Stimulated activated CD8-positive, alpha-beta memory T cell treated with anti-CD3 and anti-CD28 coated beads, Interleukin-4, amount 100 ng/mL, for 4 hours (primary cell): ENCODE results near the gene PHACTR2.
A peak's percentile ranks its signal among the peaks of the same experiment; 100 is the strongest.

Experiments used
- DNase-seq, 2 donors: peaks; one replicate each; pipeline ENCODE4 v3.0.0-alpha.2; 2020; ENCODE audit warnings: low read depth in 2 of 2, low spot score in 1 of 2

The PHACTR2 gene

DNA sequence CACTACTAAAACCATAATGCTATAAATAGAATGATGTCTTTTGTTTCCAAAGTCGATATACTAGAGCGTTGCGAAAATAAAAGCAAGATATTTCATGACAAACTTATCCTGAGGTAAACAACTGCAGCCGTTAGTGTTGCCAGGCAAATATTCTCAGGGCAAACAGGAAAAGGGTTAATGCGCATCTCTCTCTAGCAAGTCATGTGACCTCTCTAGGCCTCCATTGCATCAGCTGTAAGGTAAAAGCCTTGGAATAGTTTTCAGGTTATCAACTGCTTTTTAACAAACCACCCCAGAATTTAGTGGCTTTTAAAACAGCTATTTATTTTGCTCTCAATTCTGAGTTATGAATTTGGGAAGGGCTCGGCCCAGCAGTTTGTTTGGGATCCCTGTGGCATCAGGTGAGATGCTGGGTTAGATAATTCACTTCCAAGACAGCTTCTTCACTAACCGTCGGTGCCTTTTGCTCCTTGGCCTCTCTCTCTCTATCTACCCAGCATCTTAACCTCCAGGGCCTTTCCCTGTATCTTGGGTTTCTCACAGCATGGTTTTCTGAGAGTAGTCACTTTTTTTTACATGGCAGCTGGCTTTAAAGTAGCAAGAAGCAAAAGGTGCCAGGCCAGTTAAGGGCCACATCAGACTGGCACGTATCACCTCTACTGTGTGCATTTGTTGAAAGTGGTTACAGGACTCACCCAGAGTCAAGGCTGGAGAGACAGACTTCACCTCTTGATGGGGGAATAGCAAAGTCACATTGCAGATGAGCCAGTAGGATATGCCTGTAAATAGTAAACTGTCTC, 126.2 kb downstream of the PHACTR2 start:
- DNase-seq: no peak

DNA sequence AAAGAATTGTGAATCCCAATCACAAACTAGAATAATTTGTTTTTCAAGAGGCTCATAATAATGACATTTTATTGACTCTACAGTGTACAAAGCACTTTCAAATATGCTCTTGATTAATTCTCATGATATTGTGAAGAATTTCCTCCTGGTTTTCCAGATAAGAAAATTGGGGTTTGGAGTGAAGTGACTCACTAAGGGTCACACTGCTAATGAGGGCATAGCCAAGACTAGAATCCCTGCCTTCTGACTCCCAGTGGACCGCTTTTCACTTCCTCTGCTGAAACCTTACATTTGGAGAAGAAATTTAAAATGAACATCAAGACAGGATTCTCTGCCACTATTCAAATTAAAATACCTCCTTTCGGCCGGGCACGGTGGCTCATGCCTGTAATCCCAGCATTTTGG, 127.1 kb downstream of the PHACTR2 start:
- no peak for DNase-seq

DNA sequence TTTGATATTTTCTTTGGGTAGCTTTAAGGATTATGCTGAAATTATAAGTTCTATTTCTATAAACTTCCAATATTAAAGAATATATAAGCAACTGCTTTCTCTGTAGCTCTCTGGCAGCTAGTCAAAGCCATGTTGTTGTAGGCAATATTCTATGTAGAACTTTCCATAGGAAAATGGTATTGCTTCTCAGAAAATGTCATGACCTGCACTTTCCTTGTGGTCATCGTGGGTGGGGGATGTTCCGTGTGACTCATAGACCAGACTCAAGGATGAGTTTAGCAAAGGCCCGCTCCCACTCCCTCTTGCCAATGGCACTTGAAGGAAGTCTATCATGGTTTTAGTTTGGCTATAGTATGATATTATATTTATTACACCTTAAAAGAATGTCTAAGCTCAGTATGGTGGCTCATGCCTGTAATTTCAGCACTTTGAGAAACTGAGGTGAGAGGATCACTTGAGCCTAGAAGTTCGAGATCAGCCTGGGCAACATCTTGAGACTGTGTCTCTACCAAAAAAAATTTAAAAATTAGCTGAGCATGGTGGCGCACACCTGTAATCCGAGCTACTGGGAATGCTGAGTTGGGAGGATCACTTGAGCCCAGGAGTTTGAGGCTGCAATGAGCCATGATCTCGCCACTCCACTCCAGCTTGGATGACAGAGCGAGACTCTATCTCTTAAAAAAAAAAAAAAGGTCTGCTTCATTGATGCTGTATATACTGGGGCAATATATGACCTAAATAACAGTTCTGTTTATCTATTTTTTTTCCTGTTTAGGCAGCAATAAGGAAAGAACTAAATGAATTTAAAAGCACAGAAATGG, 128.7 kb downstream of the PHACTR2 start:
- DNase-seq: peak; percentile 51 to 57

DNA sequence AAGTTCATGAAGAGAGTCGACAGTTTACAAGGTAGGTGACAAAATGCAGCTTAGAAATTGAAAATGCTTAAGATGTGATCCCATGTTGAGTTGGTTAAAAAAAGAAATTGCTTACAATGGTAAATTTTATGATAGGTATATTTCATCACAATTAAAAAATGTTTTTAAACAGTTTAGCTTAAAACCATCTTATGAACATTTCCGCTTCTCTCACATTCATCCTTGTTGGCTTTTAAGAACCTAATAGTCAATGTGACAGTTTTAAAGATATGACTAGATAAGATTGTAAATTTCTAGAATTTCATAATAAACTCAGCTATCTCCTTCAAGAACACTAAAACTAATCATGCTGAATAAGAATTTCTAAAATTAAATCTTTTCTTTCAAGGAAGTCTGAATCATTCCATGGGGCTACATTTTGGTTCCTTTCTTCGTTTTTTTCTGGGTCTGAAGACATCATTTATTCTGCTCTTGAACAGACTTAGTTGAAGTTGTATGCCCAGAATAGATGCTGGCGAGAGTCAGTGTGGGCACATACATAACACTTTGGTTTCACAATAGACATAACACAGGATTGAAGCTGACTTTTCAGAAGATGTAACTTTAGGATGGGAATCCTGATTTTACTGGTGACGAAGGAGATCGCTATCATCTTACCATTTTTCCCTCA, 129.5 kb downstream of the PHACTR2 start:
- no peak for DNase-seq

DNA sequence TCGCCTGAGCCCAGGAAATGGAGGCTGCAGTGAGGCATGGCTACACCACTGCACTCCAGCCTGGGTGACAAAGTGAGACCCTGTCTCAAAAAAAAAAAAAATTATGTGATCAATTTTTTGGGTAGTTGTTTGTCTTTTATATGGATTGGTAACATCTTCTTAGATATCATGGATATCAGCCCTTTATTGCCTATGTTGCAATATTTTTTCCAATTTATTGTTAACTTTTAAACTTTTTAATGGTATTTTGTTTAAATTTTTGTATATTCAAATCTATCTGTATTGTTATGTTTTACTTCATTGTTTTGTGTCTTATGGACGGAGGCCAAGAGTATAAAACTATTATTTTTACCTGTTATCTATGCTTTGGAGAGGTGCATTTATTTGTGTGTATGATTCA, 133.0 kb downstream of the PHACTR2 start:
- DNase-seq: no peak

DNA sequence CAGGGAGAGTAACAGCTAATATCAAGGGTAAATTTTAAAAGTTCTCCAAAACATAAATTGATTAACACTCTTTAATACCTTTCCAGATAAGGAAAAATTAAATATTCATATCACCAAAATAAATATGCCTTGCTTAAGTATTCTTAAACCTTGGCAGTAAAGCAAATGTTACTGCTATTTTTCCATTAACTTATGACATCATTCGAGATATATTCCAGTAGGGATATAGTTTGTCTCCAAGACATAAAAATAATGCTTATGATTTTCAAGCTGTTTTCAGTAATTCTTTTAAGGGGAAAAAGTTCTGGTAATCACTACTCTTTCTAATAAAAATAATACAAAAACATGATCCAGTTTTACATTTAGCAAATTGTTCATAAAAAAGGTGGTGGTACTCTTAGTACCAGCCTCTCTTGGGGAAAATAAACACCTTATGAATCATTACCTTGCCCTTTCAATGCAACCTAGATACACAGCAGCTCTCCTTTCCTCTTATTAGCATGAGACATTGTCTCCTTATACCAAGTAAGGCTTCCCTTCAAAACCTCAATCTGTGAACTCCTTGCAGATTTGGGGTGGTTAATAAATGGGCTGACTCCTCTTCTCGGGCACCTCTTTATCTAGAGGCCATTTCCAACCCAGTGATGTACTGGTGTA, 133.9 kb downstream of the PHACTR2 start:
- DNase-seq: no peak

DNA sequence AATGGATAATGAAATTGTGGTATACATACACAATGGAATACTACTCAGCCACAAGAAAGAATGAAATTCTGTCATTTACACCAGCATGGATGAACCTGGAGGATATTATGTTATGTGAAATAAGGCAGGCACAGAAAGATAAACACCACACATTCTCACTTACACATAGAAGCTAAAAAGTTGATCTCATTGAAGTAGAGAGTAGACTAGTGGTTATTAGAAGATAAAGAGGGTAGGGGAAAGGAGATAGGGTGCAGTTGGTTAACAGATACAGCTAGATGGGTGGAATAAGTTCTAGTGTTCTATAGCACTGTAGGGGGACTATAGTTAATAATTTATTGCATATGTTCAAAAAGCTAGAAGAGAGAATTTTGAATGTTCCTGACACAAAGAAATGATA, 139.9 kb downstream of the PHACTR2 start:
- no peak for DNase-seq

DNA sequence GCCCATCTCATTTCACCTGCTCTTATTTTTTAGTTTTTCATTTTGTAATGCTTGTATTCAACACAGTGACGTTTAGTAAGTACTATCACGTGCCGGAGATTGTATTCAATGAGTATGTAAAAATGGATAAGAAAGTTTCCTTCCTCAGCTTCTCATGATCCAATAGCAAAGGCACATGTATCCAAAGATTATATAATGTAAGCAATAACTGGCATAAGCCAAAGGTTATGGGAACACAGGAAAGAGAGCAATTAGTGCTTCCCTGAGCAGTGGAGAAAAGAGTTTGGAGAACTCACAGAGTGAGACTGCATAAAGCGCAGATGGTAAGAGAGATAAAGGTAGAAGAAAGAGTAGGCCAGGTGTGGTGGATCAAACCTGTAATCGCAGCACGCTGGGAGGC, 143.6 kb downstream of the PHACTR2 start:
- no peak for DNase-seq

DNA sequence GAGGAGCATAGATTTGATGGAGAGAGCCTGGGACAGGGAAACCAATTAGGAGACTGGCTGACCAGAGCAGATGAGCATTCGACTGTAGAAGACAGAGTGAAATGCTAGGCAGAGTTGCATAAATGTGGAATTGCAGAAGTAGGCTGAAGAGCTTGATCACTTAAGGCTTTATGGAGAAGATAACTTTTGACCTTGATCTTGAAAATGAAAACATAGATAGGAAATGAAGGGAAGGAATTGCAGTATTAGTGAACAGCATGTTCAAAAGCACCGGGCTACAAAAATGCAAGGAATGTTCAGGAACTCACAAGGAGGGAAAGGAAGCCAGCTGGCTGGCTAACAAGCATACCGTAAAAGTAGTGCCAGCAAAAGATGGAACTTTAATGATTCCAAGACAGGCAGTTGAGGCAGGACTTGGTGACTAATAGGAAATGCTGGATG, 144.8 kb downstream of the PHACTR2 start:
- no peak for DNase-seq

DNA sequence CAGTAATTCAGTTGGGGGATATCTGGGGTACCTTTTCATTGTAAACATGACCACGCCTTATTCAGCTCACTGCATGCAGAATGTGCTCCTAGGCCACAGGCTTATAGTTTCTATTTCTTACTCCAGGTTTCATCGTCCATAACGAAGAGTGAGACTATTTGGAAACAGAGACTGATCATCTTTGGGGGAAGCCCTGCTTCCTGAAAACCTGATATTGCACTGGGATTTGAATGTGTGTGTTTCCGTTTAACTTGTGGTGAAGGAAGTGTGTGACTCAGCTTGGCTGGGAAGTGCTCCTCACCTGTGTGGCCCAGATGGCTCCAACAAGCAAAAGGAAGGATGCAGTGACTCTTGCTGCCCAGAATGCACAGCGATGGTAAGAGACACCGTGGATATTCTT, 145.8 kb downstream of the PHACTR2 start:
- no peak for DNase-seq

DNA sequence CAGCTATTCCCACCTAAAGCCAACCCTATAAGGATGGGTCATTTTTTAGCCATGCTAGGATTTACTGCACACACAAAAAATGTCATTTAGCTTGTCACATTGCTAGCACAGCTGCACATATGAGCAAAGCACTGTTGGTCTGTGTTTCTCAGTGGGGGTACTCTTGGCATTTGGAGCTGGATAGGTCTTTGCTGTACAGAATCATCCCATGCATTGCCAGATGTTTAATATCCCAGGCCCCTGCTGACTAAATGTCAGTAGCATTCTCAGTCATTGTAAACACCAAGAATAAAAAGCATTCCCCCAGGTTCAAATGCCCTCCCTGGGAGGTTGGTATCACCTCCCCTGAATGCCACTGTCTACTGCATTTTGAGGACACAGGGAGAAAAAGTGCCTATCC, 150.8 kb downstream of the PHACTR2 start:
- DNase-seq: no peak

DNA sequence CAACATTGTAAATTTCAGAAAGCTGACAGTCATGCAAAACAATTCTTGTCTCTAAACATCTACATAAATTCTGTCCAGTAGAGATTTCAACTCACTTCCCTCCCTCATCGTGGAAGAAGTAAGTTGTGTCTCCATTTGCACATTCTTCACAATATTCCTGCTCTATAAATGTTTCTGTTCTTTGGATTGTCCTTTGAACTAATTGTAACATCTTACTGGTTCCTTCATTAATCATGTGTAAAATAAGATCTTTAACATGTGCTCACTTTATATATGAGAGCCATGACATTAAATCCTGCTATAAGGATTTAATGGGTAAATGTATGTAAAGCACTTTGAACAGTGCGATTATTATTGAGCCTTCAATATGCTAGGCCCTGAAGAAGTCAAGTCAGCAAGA, 158.4 kb downstream of the PHACTR2 start:
- no peak for DNase-seq

DNA sequence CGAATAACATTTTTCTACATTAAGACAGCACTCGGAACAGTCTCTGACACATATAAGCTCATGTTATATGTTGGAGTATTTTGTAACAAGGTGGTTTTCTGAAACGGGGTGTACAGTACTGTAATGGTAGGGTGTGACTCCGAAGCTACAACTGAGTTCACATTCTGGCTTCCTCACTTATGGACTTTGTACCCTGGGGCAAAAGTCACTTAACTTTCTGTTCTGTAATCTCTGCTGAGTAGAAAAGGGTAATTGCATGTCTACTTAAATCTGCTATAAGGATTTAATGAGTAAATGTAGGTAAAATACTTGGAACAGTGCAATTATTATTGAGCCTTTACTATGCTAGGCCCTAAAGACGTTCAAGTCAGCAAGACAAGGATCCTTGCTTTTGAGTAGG, 160.6 kb downstream of the PHACTR2 start:
- DNase-seq: no peak

DNA sequence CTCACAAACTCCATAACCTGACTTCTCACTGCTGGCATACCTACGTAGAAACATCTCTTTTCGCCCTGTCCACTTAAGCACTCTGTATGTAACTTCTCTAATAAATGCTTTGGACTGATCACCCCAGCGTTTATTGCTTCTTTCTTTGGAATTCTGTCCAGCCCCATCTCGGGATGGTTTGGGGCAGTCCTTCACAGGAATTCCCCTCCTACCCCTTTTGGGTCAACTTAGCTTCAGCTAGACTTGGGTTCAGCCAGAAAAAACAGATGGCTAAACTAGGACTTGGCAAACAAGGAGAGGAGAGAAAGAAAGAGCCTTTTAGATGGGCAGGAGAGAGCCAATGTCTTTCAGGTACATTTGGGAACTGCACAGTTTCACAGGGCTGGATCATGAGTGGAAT, 161.4 kb downstream of the PHACTR2 start:
- no peak for DNase-seq

DNA sequence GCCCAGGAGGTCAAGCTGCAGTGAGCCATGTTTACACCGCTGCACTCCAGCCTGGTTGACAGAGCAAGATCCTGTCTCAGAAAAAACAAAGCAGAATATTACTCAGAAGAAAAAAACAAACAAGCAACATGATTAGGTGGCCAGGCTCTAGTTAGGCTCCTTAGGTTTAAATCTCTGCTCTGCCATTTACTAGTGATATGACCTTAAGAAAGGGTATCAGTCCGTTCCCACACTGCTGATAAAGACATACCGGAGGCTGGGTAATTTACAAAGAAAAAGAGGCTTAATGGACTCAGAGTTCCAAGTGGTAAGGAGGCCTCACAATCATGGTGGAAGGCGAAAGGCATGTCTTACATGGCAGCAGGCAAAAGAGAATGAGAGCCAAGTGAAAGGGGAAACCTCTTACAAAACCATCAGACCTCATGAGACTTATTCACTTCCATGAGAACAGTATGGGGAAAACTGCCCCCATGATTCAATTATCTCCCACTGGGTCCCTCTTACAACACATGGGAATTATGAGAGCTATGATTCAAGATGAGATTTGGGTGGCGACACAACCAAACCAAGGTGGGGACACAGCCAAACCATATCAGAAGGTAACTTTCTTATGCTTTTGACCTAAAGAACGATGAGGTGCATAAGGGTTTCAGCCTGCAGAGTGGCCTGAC, 163.0 kb downstream of the PHACTR2 start:
- DNase-seq: no peak

DNA sequence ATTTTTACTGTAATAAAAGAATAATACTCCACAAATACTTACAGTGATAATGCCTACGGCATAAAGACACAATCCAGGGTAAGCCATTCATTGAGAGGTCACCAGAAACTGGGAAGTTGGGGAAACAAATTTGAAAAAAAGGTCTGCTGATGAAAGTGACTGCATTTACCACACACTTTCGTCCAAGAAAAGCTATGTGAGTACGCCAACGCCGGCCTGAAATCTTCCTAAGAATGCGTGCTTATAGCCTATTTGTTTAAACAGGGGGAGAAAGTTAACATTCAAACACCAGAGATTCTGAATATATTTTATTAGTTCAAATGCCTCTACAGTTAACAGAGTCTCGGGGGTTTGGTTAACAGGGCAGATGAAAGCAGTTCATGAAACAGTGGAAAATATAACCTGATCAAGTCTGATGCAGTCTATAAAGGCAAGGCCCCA, 164.7 kb downstream of the PHACTR2 start:
- no peak for DNase-seq

DNA sequence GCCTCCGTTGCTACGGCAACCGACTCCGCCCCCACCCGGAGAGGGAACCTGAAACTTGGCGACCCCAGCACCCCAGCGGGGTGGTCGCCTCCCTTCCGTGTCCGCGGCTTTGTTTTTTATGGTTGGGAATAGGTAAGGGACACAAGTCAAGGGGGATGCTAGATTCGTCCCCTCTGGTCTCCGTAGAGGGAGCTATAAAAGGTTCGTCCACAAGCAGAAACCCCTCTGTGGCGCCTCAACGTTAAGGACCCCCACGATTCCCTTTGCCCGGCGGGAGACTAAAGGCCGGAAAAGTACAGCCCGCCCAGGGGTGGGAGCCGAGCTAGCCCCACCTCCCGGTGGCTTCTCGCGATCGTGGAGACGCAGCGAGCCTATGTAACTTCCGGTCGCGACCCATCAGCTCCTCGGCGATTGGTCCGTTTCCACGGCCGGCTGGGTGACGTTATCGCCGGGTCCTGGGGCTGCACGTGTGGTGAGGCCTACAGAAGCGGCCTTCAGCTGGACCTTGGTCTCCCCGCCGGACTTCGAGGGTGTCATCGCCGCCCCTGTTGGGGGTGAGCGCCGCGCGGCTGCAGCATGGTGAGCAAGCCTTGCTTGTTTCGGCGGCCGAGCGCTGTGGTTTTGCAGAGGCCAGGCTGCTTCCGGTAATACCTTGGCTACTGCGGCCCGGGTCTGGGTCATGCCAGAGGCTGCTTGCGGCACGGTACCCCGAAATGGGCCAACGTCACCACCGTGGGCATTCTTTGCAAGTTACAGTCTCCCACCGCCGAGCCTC, 165.3 kb downstream of the PHACTR2 start, which contains the start of gene LTV1:
Gene LTV1, plus strand, starts transcription at position 437 of the 775 bp plus-strand sequence. Its CDS starts 140 bp downstream, at position 577.
- DNase-seq: peak; percentile 79 to 89

DNA sequence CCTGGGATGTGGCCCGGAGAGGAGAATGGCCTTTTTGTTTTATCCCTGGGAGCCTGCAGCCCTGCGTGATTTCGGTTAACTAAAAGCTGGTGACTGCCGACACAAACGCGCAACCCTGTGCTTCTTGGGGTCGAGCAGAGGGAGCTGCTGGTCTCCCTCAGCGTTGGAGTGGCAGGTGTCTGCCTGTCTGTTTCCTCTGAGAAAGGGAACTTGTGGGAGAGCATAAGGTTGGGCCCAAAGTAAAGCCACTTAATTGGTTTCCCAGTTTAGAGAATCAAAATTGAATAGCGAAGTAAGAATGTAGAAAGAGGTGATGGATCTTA, 165.9 kb downstream of the PHACTR2 start:
- DNase-seq: no peak

DNA sequence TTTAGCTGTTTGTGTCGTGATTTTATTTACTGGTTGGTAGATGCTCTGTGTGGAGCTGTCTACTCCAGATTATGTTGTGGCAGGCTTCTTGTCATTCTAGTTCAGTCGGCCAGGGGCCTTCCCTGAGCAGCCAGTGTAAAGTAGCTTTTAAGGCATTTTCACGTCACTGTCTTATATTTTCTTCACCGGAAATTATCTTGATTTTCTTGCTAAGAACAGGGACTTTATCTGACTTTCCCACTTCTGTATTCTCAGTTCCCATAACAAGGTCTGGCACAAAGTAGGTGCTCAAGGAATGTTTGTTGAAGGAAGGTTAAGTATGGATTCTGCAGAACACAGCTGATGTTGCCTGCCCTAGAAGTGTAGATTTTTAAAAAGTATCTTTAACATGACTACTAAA, 166.2 kb downstream of the PHACTR2 start:
- no peak for DNase-seq

DNA sequence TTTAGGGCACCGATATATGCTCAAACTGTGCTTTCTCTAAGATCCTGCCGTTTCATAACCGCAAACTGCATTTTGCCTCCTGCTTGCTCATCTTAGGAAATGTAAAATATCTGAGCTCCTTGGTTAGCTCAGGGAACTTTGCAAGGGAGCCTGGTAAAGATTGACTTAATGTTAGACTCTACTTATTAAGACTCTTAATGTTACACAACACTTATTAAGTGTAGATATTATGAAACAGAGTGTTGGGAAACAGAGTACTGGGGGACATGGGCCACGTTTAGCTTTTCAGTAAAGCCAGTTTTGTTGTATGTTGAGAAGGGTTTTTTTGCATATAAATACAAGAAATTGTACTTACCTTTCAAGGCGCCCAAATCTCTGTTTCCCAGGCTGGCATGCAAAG, 167.3 kb downstream of the PHACTR2 start:
- no peak for DNase-seq
